HUES48 (cell line): ENCODE data around the gene SHC4.
A peak's percentile ranks its signal among the peaks of the same experiment; 100 is the strongest.

Experiments
- H3K27ac ChIP-seq: one replicate; pipeline ENCODE4 v1.7.0; 2013; ENCODE audit warnings: low read depth, low read length, inconsistent platforms
- H3K27me3 ChIP-seq: 2 replicates; pipeline ENCODE4 v1.6.1; 2013; ENCODE audit warnings: mild to moderate bottlenecking, low read length; ENCODE audit not compliant: control insufficient read depth, insufficient read depth
- H3K36me3 ChIP-seq: 2 replicates; pipeline ENCODE4 v1.6.1; 2013; ENCODE audit warnings: low read length; ENCODE audit not compliant: control insufficient read depth, insufficient read depth
- H3K4me1 ChIP-seq: 2 replicates; pipeline ENCODE4 v1.6.1; 2013; ENCODE audit warnings: mild to moderate bottlenecking, low read length; ENCODE audit not compliant: control insufficient read depth, insufficient read depth
- H3K4me3 ChIP-seq: 2 replicates; pipeline ENCODE4 v1.5.1; 2013; ENCODE audit warnings: mild to moderate bottlenecking, low read depth, low read length
- H3K9ac ChIP-seq: 2 replicates; pipeline ENCODE4 v1.6.1; 2013; ENCODE audit warnings: mild to moderate bottlenecking, low read depth, low read length, moderate library complexity
- H3K9me3 ChIP-seq: 2 replicates; pipeline ENCODE4 v1.6.1; 2013; ENCODE audit warnings: low read length; ENCODE audit not compliant: control insufficient read depth, insufficient read depth

SHC4 gene

DNA sequence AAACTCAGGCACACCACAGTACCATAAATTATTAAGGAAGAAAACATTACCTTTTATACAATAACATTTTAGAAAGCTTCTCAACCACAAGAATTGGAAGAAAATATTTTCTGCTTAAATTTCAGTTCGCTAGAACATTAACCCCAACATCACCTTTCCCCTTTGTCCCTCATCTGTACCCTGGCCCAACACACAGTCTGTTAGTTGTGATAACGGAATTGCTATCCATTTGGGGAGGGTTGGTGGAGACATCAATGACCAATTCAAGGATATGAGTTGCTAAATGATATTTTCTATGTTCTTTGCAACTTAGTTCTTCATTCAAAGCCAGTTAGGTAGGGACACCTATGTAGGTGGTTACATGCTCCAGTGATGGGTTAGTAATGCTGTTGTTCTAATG, 80.0 kb downstream of the SHC4 start:
- Histone ChIP-seq H3K4me3 (no peak overlapping the region), H3K27ac (no peak overlapping the region), H3K4me1 (peaks cover 17% of the 10 kb centered on the region), H3K36me3 (peaks cover 7% of the 10 kb centered on the region), H3K9ac (no peak overlapping the region), H3K9me3 (no peaks in the 10 kb centered on the region), H3K27me3 (no peaks in the 10 kb centered on the region)

DNA sequence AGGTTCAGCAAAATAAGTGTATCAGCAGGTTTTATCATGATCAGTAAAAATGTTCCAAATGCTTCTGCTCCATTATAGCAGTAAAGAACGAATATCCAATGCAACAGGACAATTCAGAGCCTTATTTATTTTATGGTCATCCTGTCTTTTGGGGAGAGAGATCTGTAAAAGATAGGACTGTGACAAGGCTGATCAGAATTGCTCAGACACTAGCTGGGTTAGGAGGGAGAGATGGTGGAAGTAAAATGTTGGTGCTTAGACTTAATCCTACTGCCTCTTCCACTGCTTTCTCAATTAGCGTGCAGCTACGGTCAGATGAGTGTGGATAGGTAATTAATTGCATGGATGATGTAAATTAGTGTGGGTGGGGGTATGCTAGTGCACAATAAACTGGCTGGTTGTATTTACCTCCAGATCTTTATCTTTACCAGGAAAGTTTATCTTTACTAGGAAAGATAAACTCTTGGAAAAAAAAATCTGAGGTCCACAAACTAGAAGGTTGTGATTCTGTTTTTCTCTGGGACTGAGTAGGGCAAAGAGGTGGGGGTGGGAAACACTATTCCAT, 83.6 kb downstream of the SHC4 start:
- Histone ChIP-seq H3K27me3 (no peaks in the 10 kb centered on the region), H3K9me3 (no peaks in the 10 kb centered on the region), H3K4me1 (peaks cover 17% of the 10 kb centered on the region), H3K36me3 (peaks cover 7% of the 10 kb centered on the region), H3K27ac (no peak overlapping the region), H3K9ac (no peak overlapping the region), H3K4me3 (peak overlapping the region; percentile 98)

DNA sequence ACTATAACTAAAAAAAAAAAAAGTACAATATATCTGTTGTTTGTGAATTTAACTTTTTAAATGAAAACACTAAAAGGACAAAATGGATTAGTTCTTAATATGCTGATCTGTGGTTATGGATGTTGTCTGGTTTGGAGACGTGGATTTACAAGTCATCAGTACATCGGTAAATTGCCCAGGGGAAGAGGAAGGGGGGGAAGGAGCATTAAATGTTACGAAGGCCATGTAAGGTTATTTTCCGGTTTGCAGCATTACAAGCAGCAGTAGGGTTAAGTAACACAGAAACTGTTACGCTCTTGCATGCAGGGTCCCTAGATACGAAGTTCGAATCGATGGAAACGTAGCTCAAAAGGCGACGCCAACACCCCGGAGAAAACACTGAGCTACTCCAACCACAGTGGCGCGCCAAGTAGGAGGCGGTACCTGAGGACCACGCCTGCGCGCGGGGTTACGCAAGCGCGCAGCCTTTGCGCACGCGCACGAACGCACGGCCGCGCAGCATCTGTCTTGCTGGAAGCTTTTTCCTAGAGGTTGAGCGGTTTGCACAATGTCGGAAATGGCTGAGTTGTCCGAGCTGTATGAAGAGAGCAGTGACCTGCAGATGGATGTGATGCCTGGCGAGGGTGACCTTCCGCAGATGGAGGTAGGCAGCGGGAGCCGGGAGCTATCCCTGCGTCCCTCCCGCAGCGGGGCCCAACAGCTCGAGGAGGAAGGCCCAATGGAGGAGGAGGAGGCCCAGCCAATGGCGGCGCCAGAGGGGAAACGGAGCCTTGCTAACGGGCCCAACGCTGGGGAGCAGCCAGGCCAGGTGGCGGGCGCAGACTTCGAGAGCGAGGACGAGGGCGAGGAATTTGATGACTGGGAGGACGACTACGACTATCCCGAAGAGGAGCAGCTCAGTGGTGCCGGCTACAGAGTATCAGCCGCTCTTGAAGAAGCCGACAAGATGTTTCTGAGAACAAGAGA, 85.8 kb downstream of the SHC4 start, which contains the start of gene EID1:
EID1 (plus strand) TSS at position 505 of the 966 bp plus-strand sequence; CDS start at position 548, 43 bp downstream.
- H3K4me3 ChIP-seq = peak within 1 kb of the TSS; percentile 98
- H3K36me3 ChIP-seq = peaks cover 7% of the 10 kb centered on the region
- H3K27ac ChIP-seq = peak within 1 kb of the TSS; percentile 91
- no peaks in the 10 kb centered on the region for H3K9me3 ChIP-seq
- H3K4me1 ChIP-seq = peaks cover 17% of the 10 kb centered on the region
- H3K9ac ChIP-seq = peak within 1 kb of the TSS; percentile 93
- H3K27me3 ChIP-seq = no peaks in the 10 kb centered on the region

DNA sequence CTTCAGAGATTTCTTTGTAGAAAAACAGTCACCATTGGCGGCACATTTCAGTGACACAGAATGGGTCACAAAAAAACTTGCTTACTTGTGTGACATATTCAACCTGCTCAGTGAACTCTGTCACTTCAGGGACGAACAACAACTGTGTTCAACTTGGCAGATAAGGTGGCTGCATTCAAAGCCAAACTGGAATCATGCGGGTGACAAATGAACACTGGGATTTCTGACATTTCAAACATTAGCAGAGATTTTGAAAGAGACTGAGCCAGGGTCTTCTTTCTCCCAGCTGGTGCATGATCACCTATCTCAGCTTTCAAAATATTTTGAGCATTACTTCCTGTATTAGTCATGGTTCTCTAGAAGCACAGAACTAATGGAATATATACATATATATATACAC, 87.7 kb downstream of the SHC4 start:
- Histone ChIP-seq H3K9me3 (no peaks in the 10 kb centered on the region), H3K36me3 (peaks cover 7% of the 10 kb centered on the region), H3K9ac (no peak overlapping the region), H3K4me3 (no peak overlapping the region), H3K4me1 (peaks cover 17% of the 10 kb centered on the region), H3K27me3 (no peaks in the 10 kb centered on the region), H3K27ac (no peak overlapping the region)

DNA sequence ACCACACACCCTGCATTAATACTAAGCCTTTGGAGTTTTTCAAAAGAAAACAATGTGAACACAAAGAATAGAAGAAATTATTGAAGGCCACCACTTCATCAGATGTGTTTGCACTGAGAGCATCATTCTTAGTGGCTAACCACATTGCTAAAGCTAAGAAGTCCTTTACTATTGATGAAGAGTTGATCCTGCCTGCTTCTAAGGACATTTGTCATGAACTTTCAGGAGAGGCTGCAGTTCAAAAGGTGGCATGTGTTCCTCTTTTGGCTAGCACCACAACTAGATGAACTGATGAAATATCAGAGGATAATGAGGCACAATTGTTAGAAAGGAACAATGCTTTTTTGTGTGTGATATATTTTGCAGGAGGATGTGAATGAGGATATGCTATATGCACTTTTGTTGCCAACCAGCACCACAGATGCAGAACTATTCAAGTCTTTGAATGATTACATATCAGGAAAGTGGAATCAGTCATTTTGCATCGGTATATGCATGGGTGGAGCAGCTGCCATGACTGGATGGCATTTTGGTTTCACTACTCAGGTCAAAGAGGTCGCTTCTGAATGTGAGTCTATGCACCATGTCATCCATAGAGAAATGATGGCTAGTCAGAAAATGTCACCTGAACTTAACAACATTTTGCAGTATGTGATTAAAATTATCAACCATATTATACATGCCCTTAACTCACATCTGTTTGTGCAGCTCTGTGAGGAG, 88.3 kb downstream of the SHC4 start:
- Histone ChIP-seq H3K4me1 (peaks cover 17% of the 10 kb centered on the region), H3K36me3 (peaks cover 7% of the 10 kb centered on the region), H3K27me3 (no peaks in the 10 kb centered on the region), H3K27ac (no peak overlapping the region), H3K9ac (no peak overlapping the region), H3K9me3 (no peaks in the 10 kb centered on the region), H3K4me3 (no peak overlapping the region)

DNA sequence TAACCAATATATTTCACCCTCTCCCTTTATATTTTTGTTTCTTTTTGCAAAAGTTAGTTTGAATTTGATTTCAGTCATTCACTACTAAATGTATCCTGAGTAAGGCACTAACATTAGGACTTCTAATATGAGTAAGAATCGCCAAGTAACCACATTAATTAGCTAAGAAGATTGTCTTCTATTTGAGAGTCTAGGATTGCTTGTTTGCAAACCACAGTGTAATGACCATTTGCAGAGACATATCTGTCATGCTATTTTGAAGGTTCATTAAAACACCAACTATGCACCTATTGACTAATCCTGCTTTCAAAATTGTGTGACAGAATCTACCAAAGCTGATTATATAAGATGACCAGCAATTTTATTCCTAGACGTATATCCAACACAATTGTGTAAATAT, 91.1 kb downstream of the SHC4 start:
- H3K9ac ChIP-seq = no peak overlapping the region

DNA sequence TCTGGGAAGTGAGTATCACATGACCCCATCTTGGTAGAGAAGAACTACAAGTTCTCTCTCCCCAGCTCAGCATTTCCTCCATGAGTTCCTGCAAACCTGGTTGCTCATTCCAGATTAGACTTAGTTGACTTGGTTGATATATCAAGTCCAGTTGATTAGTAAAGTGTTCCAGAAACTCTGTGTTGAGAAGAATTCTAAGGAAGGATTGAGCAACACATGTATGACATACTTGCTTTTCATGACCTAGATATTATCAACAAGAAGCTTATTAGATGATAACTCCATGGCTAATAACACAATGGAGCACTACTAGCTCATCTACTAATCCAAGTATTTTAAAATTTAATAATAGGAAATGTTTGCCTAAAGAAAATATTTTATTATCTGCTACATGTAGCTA, 92.2 kb downstream of the SHC4 start:
- H3K27ac ChIP-seq = no peak overlapping the region
- no peaks in the 10 kb centered on the region for H3K4me1 ChIP-seq
- no peaks in the 10 kb centered on the region for H3K27me3 ChIP-seq
- no peak overlapping the region for H3K9ac ChIP-seq
- no peaks in the 10 kb centered on the region for H3K9me3 ChIP-seq
- no peak overlapping the region for H3K4me3 ChIP-seq
- H3K36me3 ChIP-seq = no peaks in the 10 kb centered on the region

More for the DNA sequence above, 91.1 kb downstream of the SHC4 start:
- no peaks in the 10 kb centered on the region for H3K36me3 ChIP-seq
- H3K4me1 ChIP-seq = no peaks in the 10 kb centered on the region; the same call in 1 of the 2 replicates
- H3K4me3 ChIP-seq = no peak overlapping the region
- H3K27me3 ChIP-seq = no peaks in the 10 kb centered on the region
- no peaks in the 10 kb centered on the region for H3K9me3 ChIP-seq
- H3K27ac ChIP-seq = no peak overlapping the region

DNA sequence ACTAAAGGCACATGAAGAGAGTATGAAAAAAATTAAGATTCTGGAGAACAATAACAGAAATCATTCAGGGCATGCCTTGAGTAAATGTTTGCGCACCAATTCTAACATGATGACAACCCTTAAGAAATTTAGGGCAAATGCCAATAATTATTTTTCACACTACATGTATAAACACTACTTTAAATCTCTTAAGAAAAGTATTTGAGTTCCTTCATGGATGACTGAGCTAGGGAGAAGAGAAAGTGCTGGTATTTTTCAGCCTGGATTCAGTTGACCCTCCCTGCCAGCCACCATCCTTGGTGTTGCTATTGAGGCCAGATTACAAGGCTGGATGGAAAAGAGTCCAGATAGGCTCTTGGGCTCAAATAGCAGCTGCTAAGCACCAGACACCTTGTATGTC, 93.8 kb downstream of the SHC4 start:
- Histone ChIP-seq H3K4me1 (peaks cover 9% of the 10 kb centered on the region; the same call in 1 of the 2 replicates), H3K27me3 (no peaks in the 10 kb centered on the region), H3K36me3 (no peaks in the 10 kb centered on the region), H3K27ac (no peak overlapping the region), H3K9me3 (no peaks in the 10 kb centered on the region), H3K9ac (no peak overlapping the region), H3K4me3 (no peak overlapping the region)

DNA sequence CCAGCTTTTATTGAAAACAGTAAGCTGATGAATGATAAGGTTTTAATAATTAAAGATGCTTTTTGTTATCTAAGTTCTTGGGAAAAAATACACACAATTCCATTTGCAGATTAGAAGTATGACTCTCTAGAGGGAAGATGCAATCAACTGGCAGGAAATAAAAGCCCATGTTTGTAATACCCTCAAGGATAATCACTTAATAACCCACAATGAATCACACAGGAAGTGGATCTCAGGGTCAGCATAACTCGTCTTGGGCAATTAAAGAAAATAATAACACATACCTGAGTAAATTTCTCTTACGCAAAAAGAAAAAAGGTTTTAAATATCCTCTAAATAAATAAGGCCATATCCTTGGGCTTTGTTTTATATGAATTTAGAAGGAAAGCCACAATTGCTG, 95.2 kb downstream of the SHC4 start:
- H3K27ac ChIP-seq = no peak overlapping the region
- no peak overlapping the region for H3K4me3 ChIP-seq
- H3K4me1 ChIP-seq = peaks cover 9% of the 10 kb centered on the region; the same call in 1 of the 2 replicates
- no peaks in the 10 kb centered on the region for H3K36me3 ChIP-seq
- H3K27me3 ChIP-seq = no peaks in the 10 kb centered on the region
- no peaks in the 10 kb centered on the region for H3K9me3 ChIP-seq
- no peak overlapping the region for H3K9ac ChIP-seq

DNA sequence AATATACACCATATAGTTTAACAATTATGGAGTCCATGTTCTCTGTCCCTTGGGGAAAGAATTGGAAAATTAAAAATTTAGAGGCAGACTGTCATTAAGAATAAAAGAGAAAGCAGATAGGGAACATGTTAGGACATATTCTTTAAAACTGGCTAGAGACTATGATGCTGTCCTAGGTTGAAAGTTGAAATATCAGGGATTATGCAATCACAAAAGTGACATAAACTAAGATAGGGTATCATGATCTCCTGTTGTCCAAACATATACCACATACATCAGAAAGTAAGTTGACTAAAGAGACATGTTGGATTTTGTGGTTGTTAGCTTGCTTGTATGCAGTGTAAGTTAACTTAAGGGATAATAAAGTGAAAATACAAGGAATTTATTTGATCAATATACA, 95.7 kb downstream of the SHC4 start:
- H3K4me1 ChIP-seq = peaks cover 9% of the 10 kb centered on the region; the same call in 1 of the 2 replicates
- H3K9ac ChIP-seq = no peak overlapping the region
- H3K27me3 ChIP-seq = no peaks in the 10 kb centered on the region
- no peak overlapping the region for H3K27ac ChIP-seq
- no peak overlapping the region for H3K4me3 ChIP-seq
- H3K36me3 ChIP-seq = no peaks in the 10 kb centered on the region
- no peaks in the 10 kb centered on the region for H3K9me3 ChIP-seq
